HG02588 (cell line): Measurements from ENCODE around the gene RTL3.

Experiments used
- ATAC-seq: cut with Tn5 transposase; IDR thresholded peaks from one replicate; pipeline ENCODE4 v1.9.1; 2021; ENCODE audit warnings: mild to moderate bottlenecking, moderate library complexity; ENCODE audit not compliant: unreplicated experiment

RTL3 gene

DNA sequence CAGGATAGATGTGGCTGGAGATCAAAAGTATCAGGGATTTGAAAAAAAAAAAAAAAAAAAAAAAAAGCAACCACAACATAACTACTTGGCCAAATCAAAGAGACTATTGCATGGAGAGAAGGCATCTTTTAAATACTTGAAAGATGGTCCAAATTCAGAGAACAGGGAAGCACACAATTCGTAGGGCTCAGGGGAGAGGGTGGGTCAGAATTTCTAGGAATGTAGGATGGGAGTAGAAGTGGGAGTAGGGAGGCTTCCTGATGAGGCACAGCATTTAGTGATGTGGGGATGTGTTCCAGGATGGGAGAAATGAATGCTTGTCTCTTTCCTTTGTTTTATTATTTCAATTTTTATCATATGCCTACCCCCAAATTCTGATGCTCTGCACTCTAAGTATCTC is 36.3 kb downstream of the RTL3 start:
- ATAC-seq: no peak

GRCh38 chrX:78619834-78620233 is 39.3 kb downstream of the RTL3 start:
- no peak for ATAC-seq

DNA sequence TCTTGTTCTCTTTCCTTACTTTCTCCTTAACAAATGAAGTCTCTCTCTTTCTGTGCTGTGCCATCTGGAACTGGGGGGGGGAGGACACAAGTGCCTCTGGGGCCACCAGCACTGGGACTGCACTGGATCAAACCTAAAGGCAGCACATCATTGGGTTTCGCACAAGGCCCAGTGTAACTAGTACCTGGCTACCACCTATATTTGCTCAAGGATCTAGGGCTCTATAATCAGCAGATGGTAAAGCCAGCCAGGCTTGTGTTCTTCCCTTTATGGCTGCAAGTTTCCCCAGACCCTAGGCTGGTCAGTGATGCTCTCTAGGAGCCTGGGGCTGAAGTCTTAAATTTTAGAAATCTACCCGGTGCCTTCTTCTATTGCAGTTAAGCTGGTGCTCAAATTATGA is 40.1 kb downstream of the RTL3 start:
- no peak for ATAC-seq

DNA sequence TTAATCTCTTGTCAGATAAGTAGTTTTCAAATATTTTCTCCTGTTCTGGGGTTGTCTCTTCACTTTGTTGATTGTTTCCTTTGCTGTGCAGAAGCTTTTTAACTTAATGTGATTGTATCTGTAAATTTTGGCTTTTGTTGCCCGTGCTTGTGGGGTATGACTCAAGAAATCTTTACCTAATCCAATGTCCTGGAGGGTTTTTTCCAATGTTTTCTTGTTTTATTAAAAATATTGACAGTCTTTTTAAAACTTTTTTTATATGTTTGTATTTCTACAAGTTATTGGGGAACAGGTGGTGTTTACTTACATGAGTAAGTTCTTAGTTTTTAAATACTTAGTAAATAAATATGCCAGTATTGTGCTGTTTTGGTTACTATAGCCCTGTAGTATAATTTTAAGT is 44.9 kb downstream of the RTL3 start:
- ATAC-seq: no peak
